Measurements from ENCODE around the gene IBTK.
"Not testable (repeated sequence)": the region's sequence is repeated elsewhere in the genome, so short reads cannot be mapped to it uniquely, and the experiment has no call there.

IBTK gene

DNA sequence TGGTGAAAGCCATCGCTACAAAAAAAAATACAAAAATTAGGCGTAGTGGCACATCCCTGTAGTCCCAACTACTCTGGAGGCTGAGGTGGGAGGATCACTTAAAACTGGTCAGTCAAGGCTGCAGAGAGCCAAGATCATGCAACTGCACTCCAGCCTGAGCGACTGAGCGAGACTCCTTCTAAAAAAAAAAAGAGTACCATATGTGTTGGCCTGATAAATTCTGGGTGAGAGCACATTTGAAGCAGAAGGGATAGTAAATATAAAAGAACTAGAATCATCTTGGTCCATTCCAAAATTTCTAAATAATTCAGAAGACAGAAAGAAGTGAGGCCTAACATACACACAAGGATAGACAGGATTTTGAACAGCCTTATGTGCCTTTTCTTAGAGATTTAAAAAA is 2.2 kb downstream of the IBTK start:
- DNase-seq = no peak

DNA sequence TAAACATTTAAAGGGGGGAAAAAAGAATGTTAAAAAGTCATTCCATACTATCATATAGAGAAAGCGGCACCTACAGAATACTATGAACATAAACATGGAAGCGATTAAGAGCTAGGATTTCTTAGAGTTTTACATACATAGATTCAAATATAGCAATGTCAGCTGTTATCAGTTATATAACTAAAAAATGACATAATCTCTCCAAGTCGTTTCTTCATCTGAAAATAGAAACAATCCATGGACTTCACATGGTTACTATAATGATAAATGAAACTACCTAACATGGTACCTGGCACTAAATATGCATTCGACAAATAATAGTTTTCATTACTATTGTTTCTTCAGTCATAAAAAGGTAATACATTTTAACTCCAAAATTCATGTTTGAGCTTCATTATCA is 3.7 kb downstream of the IBTK start:
- DNase-seq = no peak

DNA sequence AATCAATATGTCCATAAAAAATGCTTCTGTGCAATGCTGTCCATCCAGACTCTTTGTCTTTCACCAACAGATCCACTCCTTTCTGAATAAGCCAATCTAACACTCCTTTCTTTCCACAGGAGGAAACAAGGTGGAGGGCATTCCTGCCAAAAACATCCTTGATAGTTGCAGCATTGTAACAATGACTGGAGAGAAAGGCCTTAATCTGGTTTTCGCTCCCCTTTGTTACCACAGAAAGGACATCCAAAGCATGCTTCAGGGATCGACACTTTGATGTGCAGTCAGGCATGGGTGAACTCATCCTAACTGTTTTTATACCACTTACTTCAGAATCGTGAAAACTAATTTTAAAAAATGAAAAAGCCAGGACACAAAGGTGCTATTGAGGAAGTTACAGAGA is 7.4 kb downstream of the IBTK start:
- DNase-seq = no peak

DNA sequence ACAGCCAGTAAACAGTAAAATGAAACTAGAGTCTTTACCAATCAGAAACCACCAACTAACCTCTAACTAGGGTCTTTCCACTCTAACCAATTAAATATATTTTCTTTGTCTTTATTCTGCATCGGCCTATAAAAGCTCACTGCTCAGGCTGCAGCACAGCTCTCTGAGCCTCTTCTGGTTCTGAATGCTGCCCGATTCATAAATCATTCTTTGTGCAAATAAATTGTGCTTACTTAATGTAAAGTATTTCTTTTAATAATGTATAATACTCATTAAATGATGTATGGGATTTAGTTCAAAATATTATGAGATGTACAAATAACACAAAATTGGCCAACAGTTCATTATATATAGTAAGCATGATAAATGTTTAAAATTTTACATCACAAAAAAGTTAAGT is 7.9 kb downstream of the IBTK start:
- DNase-seq = no peak

DNA sequence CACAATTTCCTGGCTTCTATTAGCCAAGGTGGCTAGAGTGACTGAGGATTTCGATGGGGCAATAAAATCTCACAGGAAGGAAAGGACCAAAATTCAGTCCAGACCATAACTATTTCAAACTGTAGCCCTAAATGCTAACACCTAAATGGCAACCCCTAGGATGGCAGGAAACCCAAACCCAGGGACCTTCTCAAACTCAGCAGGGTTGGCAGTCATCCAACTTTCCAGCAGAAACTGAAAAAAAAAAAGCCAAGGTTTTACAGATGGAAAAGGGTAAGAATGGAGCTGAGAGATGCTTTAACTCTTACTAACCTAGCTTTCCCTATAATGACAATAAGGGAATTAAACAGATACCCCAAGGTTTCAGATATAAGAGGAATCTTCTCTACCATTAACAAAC is 10.5 kb downstream of the IBTK start:
- no peak for DNase-seq

DNA sequence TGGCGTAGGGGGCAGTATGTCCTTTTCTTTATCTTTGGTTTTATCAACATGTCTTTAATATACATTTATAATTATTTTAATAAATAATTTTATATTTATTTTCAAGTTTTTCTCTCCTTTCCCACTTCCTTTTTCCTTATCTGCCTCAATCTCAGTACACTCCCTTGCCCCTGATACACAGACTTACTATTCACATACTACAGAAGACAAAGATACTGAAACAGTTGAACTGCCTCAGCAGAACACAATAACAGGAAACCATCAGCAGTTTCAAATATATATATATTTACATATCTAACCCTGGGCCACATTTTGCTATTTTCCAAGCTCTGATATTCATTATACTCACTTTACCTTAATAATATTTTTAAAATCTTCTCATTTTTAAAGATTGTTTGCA is 19.8 kb downstream of the IBTK start:
- no peak for DNase-seq

DNA sequence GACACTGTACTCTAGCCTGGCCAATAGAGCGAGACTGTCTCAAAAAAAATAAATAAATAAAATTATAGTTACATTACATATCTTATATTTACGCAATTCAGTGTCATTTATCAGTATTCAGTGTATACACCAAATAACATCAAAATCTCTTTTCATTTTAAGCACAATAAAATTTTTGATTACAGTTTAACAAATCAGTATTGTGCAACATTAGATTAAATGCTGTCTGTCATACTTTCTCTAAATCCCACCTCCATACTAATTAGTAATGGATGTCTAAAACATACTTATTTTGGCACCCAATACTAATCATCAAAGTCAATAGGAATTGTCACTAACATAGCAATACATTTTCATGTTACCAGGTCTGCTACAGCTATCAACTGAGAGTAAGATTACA is 27.4 kb downstream of the IBTK start:
- DNase-seq = no peak

DNA sequence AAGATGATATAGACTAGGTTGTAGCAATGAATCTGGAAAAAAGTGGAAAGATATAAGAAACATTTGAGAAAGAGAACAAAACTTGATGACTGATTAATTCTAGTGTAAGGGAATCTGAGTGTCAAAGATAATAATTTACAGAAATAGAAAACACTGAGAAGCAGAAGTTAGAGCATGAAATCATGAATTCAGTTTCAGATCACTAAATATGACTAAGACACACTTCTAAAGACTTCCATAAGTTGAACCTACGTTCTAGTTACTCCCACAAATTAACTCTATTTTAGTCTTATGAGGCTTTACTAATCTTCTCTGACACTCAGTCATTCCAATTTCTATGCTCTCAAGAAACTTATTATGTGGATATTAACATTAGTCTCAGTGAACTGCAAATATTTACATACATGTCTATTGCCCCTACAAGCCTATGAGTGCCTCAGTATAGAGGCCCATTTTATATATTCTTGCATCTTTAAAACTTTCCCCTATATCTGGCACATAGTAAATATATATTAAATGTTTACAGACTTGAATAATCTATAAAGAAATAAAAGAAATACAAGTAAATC is 30.4 kb downstream of the IBTK start:
- DNase-seq = no peak

DNA sequence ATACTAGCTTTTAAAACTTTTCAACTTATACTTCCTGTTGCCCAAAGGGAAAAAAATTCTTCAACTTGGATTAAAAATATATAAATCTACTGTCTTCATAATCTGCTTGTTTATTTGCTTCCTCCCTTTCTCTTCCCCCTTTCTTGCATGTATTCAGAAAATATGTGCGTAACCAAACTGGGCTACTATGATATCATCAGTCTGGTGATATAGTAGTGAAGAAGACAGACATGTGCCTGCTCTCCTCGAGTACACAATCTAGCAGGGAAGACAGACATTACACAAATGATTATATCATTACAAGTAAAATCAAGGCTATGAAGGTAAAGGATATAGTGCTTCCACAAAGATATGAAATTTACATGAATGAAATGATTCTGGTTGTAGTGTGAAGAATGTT is 31.0 kb downstream of the IBTK start:
- DNase-seq = no peak

DNA sequence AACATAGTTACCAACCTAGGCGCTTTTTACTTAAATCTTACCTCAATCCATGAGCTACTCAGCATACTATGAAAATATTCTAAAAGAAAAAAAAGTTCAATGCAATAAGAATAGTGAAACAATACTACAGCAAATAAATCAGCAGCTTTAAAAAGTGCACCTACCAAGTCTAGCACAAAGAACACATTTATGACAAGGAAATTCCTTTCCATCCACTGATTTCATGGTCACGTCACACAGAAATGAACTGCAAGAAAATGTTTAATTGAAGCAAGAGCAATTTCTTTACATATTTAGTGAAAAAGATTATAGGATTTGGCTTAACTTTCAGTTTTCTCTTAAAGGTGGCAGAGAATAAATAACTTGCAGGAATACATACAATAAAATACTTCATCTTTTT is 36.2 kb downstream of the IBTK start:
- DNase-seq = no peak

DNA sequence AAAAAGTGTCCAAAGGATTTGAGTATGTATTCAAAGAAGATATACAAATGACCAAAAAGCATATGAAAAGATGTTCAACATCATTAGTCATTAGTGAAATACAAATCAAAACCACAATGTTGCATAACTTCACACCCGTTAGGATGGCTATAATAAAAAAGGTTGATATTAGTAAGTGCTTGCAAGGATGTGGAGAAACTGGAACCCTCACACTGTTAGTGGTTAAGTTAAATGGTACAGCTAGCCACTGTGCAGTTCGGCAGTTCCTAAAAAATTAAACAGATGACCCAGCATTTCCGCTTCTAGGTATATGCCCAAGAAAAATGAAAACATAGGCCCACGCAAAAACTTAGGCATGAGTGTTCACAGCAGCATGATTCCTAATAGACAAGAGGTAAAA is 38.6 kb downstream of the IBTK start:
- no peak for DNase-seq

DNA sequence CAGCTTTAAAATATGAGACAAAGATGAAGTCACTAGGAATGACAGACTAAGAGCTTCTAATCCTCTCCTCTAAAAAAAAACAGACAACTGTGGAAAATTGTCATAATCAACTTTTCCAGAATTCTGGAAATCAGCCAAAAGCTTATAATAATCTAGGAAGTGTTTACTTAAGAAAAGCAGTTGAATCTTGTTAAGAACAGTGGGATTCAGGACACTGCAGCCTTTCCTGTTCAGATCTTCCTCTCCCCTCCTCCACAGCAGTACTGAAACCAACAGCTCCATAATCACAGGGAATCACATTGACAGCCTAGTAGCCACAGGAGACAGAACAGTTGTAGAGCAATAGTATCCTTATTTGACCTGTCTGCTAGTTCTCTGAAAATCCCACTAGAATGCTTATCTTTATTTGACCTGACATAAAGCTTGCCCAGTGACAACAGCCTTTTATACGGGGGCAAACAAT is 41.6 kb downstream of the IBTK start:
- DNase-seq = no peak

DNA sequence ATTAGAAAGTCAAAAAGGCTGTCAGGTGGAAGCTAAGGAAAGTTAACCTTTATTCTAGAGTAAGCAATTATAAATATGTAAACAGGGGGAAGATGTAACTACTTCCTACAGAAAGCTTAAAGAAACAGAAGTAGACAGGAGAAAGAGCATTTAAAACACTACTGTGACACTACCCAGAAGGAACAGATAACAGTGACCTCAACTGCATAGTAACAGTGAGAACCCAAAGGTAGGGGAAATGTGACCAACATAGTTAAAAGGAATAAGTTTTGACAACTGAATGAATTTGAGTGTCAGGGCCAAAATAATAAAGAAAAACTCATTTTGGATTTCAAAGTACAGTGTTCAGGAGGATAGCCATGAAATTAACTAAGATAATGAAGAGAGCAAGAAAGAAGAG is 43.5 kb downstream of the IBTK start:
- DNase-seq = no peak

DNA sequence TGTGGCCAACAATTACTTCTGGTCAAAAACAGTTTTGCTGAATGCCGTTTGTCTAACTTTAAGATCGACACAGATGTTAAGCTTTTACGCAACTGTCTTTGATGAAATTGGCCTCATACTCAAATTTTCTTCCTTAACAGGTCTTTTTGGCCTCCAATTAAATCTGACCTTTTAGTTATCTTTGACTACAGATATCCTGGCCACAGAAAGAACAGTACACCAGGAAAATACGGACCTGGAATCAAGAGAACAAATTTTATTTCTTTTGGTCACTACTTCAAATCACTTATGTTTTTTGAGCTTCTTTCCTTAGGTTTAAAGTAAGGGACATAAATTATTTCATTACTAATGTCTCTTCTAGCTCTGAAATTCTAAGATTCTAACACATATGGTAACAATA is 49.8 kb downstream of the IBTK start:
- DNase-seq = no peak

DNA sequence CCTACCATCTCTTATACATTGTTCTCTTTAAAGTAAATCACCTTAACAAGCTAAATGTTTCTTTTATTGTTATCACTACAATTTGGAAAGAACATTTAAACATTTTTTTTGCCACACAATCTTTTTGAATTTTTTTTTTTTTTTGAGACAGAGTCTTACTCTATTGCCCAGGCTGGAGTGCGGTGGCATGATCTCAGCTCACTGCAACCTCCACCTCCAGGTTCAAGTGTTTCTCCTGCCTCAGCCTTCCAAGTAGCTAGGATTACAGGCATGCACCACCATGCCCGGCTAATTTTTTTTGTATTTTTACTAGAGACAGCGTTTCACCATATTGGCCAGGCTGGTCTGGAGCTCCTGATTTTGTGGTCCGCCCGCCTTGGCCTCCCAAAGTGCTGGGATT is 50.3 kb downstream of the IBTK start:
- not testable (repeated sequence) for DNase-seq

DNA sequence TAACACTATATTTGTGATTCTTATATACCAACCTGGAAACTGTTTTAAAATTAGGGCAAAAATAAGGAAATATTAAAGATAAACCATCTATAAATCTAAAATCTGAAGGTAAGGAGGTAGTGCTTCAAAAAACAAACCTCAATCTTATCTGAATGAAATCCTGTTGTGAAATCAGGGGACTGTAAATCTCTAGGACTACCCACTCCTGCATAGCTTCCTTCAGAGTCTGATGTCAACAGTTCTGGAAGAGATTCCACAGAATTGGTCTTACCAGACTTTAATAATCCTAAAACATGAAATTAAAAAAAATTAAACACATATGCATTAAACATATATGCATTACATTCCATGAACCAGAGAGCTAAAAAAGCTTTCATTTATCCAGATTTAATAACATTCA is 51.4 kb downstream of the IBTK start:
- DNase-seq = no peak

DNA sequence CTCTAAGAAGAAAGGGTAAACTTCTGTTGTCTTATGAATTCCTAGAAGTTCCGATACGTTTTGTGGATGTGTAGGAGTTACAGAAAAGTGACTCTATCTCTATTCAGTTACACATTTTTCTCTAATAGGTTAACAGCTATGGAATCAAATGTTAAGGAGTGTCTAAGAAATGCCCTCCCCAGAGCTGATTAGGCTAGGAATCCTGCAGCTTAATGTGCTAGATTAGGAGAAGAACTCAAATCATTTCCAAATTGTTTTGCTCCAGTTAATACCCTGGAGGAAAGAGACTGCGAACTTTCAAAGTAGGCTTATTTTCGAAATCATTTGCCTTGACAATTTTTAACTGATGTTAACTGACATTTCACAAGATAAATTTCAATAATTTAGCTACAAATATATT is 51.9 kb downstream of the IBTK start:
- no peak for DNase-seq

DNA sequence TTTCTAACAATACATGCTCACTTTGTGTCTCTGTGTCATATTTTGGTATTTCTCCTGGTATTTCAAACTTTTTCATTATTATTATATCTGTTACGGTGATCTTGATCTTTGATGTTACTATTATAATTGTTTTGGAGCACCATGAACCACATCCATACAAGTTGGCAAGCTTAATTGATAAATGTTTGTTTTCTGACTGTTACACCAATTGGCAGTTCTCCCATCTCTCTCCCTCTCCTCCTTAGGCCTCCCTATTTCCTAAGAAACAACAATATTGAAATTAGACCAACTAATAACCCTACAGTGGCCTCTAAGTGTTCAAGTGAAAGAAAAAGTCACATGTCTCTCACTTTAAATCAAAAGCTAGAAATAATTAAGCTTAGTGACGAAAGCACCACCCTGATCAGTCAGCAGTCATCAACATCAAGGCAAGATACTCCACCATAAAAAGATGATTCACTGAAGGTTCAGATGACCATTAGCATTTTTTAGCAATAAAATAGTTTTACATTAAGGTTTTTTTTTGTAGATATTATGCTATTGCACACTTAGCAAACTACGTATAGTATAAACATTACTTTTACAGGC is 61.5 kb downstream of the IBTK start:
- DNase-seq = no peak

DNA sequence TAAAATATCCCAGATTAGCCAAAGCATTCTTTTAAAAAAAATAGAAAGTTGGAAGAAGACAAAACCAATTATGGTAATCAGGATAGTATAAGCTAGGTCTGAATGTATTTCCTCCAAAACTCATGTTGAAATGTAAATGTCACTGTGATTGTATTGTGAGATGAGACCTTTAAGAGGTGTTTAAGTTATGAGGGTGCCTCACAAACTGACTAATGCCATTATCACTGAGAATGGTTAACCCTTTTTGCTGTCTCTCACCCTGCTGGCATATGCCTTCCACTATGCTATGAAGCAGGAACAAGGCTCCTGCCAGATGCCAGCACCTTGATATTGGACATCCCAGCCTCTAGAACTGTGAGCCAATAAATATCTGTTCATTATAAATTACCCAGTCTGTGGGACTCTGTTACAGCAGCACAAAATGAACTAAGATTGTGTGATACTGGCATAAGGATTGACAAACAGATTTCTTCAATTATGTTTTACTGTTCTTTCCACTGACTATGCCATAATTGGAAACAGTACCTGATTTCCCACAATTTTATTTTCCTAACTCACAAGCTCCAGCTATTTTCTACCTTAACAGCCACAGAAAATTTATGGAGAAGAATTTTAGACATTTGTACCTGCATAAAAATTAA is 63.8 kb downstream of the IBTK start:
- DNase-seq = no peak

DNA sequence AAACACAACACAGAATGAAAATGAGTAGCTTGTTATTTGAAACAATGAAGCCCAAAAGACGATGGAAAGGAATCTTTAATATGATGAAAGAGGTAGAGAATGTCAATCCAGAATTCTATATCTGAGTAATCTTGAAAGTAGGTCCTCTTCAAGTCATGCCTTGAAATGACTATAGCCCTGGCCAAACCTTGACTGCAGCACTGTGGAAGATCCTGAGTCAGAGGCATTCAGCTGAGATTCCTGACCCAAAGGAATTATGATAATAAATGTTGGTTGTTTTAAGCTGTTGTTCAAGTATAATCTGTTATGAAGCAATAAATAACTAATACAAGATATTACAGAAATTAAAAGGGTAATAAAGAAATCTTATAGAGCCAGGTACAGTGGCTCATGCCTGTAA is 64.8 kb downstream of the IBTK start:
- no peak for DNase-seq

DNA sequence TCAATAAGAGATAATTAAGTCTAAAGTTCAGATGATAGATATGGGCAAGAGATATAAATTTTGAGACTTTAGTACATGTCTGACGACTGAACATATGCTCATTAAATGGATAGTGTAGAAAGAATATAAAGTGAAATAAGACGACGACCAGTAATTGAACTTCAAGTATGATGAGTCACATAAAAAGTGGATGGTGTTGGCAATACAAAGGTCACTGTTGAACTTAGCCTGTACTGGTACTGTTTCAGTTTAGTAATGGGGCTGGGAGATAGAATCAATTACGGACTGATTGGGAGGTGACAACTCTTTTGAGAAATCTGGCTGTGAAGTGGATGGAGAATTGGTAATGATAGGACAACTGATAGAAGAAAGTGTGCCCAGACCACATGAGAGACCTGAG is 68.1 kb downstream of the IBTK start:
- DNase-seq = no peak

DNA sequence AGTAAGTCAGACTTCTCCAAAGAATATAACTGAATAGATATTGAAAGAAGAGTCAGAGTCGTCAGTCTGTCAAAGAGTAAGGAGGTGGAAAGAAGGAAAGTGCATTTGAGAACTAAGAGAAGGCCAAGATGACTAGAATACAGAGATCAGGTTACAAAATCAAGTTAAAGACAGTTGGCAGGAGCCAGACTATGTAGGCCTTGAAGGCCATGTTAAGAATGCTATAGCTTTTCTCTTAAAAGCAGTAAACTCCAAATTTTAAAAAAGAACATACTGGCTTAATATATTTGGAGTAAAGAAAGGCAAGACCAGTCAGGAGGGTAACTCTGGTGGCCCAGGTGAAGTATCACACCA is 68.8 kb downstream of the IBTK start:
- no peak for DNase-seq

DNA sequence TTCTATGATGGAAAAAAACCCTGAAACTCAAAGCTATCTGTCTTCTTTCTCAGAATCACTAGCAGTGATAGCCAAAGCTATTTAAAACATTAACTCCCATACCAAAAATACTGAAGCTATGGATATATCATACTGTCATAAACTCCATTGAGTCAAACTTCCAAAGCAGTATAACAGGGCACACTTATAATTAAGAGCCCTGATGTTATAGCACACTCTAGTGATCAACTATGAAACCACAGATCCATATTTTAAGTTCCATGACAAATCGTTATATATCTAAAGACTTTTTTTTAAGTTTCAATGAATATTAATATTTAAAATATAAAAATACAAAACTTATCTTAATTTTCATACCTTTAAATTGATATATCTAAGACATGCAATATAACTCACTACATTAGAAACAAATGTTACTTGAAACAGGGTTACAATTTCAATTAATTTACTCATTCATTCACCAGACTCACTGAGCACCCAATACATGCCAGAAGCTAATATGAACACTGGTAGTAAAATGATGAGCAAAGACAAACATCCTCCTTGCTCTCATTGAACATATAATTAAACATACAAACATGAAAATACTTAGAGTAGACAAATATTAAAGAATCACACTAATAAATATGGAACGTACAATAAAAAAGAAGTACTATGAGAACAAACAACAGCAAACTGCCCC is 69.3 kb downstream of the IBTK start:
- DNase-seq = peak; percentile 14

DNA sequence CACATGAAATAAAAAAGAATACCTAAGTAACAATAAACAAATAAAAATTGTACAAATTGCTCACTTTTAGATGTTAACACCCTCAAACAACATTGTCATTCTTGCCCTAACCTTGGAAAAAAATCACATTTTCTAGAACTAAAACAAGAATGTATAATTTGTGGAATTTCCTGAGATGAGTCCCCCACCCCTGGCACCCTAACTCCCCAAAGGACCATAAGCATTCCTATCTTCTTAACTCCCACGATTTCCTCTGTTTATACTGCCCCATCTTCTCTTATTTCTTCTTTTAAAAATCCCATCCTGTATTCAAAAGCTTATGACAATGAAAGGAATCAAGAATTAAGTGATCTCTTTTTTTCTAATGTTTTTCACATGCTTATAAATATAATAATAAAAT is 70.9 kb downstream of the IBTK start:
- DNase-seq = no peak

DNA sequence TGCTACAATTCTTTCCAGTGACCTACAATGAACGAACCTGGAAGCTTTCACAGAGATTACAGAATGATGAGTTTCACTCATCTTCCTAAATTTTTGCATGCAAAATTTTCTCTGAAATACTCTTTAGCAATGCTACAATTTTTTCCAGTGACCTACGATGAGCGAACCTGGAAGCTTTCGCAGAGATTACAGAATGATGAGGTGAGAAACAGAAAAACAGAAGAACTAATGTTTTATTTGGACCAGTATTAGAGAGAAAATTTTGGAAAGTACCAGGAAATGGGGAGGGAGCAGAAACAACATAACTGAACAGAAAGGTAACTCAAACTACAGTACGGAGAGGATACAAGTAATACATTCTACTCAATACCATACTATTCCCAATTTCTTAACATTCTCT is 75.0 kb downstream of the IBTK start:
- no peak for DNase-seq
